Prostate gland (tissue), 2 donors: ENCODE results near the gene KRTAP29-1. TPM values are rescaled to one million over a fixed set of nuclear protein-coding genes. Genes with fewer than 3 reads are reported as not detected.

Experiments
- DNase-seq: peaks from one replicate; pipeline ENCODE4 v3.0.0-alpha.2; 2019; ENCODE audit warnings: low spot score
- H3K27ac ChIP-seq, 2 donors: fragments of 200-600 bp; sonication (generic); 2 replicates each; pipeline ENCODE4 v1.5.1; 2017 to 2019
- H3K27me3 ChIP-seq: fragments of 200-600 bp; sonication (generic); replicated peaks from 2 replicates; pipeline ENCODE4 v1.5.1; 2019; ENCODE audit not compliant: insufficient read depth
- H3K36me3 ChIP-seq, 2 donors: fragments of 200-600 bp; sonication (generic); 1 replicate in 1 of 2; 2 replicates in 1 of 2; pipeline versions ENCODE4 v1.5.1 to v1.8.1; 2017 to 2019
- H3K4me1 ChIP-seq: fragments of 200-600 bp; sonication (generic); replicated peaks from 2 replicates; pipeline ENCODE4 v1.5.1; 2019
- H3K4me3 ChIP-seq, 2 donors: fragments of 200-600 bp; sonication (generic); 2 replicates each; pipeline ENCODE4 v1.5.1; 2017 to 2019
- H3K9me3 ChIP-seq: fragments of 200-600 bp; sonication (generic); 2 replicates; pipeline ENCODE4 v1.5.1; 2017
- POLR2A ChIP-seq: fragments of 450-650 bp; IDR thresholded peaks from one replicate; pipeline ENCODE4 v1.6.1; 2016; ENCODE audit warnings: antibody characterized with exemption, mild to moderate bottlenecking
- POLR2AphosphoS5 ChIP-seq: sonication (generic); formaldehyde crosslinking; IDR thresholded peaks from one replicate; pipeline ENCODE4 v1.6.1; 2017; ENCODE audit warnings: antibody characterized with exemption
- WGBS: methylation state at CpG from one replicate; pipeline ENCODE4 v1.1.5; 2018; 5-methylcytosine and 5-hydroxymethylcytosine counted together
- intact Hi-C: fragments of 100-400 bp; cut with DNase I; formaldehyde crosslinking; loops from one replicate; pipeline ENCODE4 v1.14.2; 2022
- total RNA-seq, 2 donors: library from RNA; depleted of rRNA; stranded (reverse); fragments of >200 nt; gene quantifications; one replicate each; pipeline ENCODE4 v1.1.0, GENCODE V29; 2016
- TF ChIP-seq, protein P1 (sequence below), 4 experiments: fragments of 200-600 bp in 2 of 4; fragments of 450-650 bp in 2 of 4; sonication (generic) in 2 of 4; IDR thresholded peaks; 1 replicate in 3 of 4; 2 replicates in 1 of 4; pipeline ENCODE4 v1.5.1; 2016 to 2019; ENCODE audit warnings: antibody characterized with exemption in 4 of 4, mild to moderate bottlenecking in 2 of 4, moderate library complexity in 2 of 4

KRTAP29-1 gene
- total RNA-seq, 2 donors from 2014 or later = not detected

DNA sequence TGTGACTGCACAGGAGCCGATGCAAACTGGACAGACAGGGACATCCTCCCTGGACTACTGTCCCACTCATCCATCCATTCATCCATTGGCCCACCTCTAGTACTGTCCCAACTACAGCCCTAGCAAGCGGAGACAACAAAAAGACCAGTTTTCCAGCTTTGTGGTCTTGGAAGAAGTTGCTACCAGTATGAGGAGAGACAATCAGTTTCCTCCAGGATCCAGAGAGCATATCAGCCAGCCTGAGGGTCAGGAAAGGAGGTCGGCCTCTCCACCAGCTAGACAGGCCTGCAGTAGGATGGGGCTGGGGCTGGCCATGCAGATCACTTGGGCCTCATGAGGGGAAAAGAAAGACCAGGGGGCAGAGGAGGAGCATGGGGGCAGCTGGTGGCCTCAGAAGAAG is 31.2 kb upstream of the KRTAP29-1 start:
- Histone ChIP-seq H3K27ac (no peak overlapping the region), H3K4me1 (no peaks in the 10 kb centered on the region), H3K36me3 (no peaks in the 10 kb centered on the region), H3K27me3 (no peaks in the 10 kb centered on the region), H3K4me3 (no peak overlapping the region), H3K9me3 (no peaks in the 10 kb centered on the region)
- WGBS = 90% methylated on average over 3 of the region's 3 CpGs
- DNase-seq = no peak
- intact Hi-C loops = no loop called here
- no peak for TF ChIP-seq POLR2A
- TF ChIP-seq, protein P1, sequence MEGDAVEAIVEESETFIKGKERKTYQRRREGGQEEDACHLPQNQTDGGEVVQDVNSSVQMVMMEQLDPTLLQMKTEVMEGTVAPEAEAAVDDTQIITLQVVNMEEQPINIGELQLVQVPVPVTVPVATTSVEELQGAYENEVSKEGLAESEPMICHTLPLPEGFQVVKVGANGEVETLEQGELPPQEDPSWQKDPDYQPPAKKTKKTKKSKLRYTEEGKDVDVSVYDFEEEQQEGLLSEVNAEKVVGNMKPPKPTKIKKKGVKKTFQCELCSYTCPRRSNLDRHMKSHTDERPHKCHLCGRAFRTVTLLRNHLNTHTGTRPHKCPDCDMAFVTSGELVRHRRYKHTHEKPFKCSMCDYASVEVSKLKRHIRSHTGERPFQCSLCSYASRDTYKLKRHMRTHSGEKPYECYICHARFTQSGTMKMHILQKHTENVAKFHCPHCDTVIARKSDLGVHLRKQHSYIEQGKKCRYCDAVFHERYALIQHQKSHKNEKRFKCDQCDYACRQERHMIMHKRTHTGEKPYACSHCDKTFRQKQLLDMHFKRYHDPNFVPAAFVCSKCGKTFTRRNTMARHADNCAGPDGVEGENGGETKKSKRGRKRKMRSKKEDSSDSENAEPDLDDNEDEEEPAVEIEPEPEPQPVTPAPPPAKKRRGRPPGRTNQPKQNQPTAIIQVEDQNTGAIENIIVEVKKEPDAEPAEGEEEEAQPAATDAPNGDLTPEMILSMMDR (IDR thresholded peaks at IDR 0.05) = no peak
- TF ChIP-seq POLR2AphosphoS5 = no peak

DNA sequence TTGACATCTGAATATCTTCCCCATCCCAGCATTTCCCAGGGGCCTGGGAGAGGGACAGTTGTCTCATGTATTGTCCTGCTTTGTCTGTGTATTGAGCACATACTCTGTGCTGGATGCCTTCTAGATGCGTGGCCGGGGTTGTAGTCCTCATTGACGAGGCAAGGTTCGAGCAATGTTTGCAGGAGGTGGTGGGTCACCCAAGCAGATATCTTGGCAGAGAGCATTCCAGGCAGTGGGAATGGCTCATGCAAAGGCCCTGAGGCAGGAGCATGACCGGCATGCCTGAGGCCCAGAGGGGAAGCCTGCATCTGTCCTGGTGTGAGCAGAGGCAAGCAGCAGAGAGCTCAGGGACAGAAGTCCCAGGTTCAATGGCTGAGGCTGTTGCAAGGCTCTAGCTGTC is 30.4 kb upstream of the KRTAP29-1 start:
- Histone ChIP-seq H3K36me3 (no peaks in the 10 kb centered on the region), H3K27me3 (no peaks in the 10 kb centered on the region), H3K9me3 (no peaks in the 10 kb centered on the region), H3K27ac (no peak overlapping the region), H3K4me3 (no peak overlapping the region), H3K4me1 (no peaks in the 10 kb centered on the region)
- WGBS = 100% methylated on average over 5 of the region's 5 CpGs
- DNase-seq = no peak
- intact Hi-C loops = no loop called here
- TF ChIP-seq POLR2AphosphoS5 (no peak), POLR2A (no peak)
- TF ChIP-seq, protein P1 (IDR thresholded peaks at IDR 0.05) = no peak

GRCh38 chr17:41332239-41332638 is 29.6 kb upstream of the KRTAP29-1 start:
- TF ChIP-seq POLR2A (no peak), POLR2AphosphoS5 (no peak)
- TF ChIP-seq, protein P1 (IDR thresholded peaks at IDR 0.05) = no peak
- intact Hi-C loops = no loop called here
- H3K36me3 ChIP-seq = no peaks in the 10 kb centered on the region
- H3K4me1 ChIP-seq = no peaks in the 10 kb centered on the region
- H3K9me3 ChIP-seq = no peaks in the 10 kb centered on the region
- H3K27ac ChIP-seq = no peak overlapping the region
- H3K4me3 ChIP-seq = no peak overlapping the region
- 96% methylated on average over 2 of the region's 2 CpGs for WGBS
- H3K27me3 ChIP-seq = no peaks in the 10 kb centered on the region
- no peak for DNase-seq

- Histone ChIP-seq H3K27me3 (no peaks in the 10 kb centered on the region), H3K9me3 (no peaks in the 10 kb centered on the region), H3K4me3 (no peak overlapping the region), H3K36me3 (no peaks in the 10 kb centered on the region), H3K27ac (no peak overlapping the region), H3K4me1 (no peaks in the 10 kb centered on the region)
- no peak for DNase-seq
- WGBS = 89% methylated on average over 7 of the region's 7 CpGs
- TF ChIP-seq POLR2A (no peak), POLR2AphosphoS5 (no peak)
- TF ChIP-seq, protein P1 (IDR thresholded peaks at IDR 0.05) = no peak
- intact Hi-C loops = no loop called here
Measured at GRCh38 chr17:41331606-41332005, 29.0 kb upstream of the KRTAP29-1 start.

GRCh38 chr17:41329279-41329948 is 26.8 kb upstream of the KRTAP29-1 start:
- Histone ChIP-seq H3K4me1 (no peaks in the 10 kb centered on the region), H3K27me3 (no peaks in the 10 kb centered on the region), H3K9me3 (no peaks in the 10 kb centered on the region), H3K27ac (no peak overlapping the region), H3K36me3 (no peaks in the 10 kb centered on the region), H3K4me3 (no peak overlapping the region)
- DNase-seq = peak; percentile 35
- no peak for TF ChIP-seq POLR2A
- TF ChIP-seq, protein P1 (IDR thresholded peaks at IDR 0.05) = peak in 3 of 4 experiments; percentile 45 to 78 (median 66)
- peak; percentile 14 for TF ChIP-seq POLR2AphosphoS5
- 77% methylated on average over 9 of the region's 13 CpGs for WGBS
- intact Hi-C loops = loop anchor here (5.0 kb wide), 1 partner anchor 318 kb away; no protein-coding TSS in a partner anchor
